HUES48 (cell line): Measurements from ENCODE around the gene CIDEA.

ENCODE experiments used
- H3K27ac ChIP-seq: one replicate; pipeline ENCODE4 v1.7.0; 2013; ENCODE audit warnings: low read depth, low read length, inconsistent platforms
- H3K27me3 ChIP-seq: 2 replicates; pipeline ENCODE4 v1.6.1; 2013; ENCODE audit warnings: mild to moderate bottlenecking, low read length; ENCODE audit not compliant: control insufficient read depth, insufficient read depth
- H3K36me3 ChIP-seq: 2 replicates; pipeline ENCODE4 v1.6.1; 2013; ENCODE audit warnings: low read length; ENCODE audit not compliant: control insufficient read depth, insufficient read depth
- H3K4me1 ChIP-seq: 2 replicates; pipeline ENCODE4 v1.6.1; 2013; ENCODE audit warnings: mild to moderate bottlenecking, low read length; ENCODE audit not compliant: control insufficient read depth, insufficient read depth
- H3K4me3 ChIP-seq: 2 replicates; pipeline ENCODE4 v1.5.1; 2013; ENCODE audit warnings: mild to moderate bottlenecking, low read depth, low read length
- H3K9ac ChIP-seq: 2 replicates; pipeline ENCODE4 v1.6.1; 2013; ENCODE audit warnings: mild to moderate bottlenecking, low read depth, low read length, moderate library complexity
- H3K9me3 ChIP-seq: 2 replicates; pipeline ENCODE4 v1.6.1; 2013; ENCODE audit warnings: low read length; ENCODE audit not compliant: control insufficient read depth, insufficient read depth

CIDEA gene

DNA sequence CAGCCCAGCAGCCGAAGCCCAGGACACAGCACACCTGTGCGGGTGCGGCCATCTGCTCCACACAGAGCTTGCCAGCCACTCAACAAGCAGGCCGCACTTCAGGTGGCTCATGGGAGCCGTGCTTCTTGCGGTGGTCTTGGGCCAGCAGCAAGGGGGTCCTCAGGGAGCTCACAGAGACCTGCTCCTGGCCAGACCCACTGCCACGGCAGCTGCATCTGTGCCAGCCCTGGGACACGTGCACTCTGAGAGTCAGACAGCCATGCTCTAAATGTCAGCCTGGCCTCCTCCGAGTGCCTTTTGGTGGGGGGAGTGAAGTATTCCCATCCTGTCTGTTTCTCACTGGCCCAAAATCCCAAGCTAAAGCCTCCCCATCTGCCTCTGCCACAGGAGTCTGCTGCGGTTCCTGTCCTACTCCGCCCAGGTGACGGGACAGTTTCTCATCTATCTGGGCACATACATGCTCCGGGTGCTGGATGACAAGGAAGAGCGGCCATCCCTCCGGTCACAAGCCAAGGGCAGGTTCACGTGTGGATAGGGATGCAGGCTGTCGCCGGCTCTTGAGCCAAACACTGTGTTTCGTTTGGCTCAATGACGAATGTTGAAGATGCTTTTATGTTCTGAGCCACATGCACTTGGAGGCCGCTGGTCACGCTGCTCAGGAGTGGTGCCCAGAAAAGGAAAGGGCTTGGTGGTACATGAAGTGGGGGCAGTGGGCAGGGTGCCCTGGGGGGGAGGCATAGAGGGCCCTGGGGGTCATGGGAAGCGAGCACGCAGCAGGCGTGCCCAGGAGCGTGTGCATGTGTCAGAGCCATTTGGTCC, 22.8 kb downstream of the CIDEA start:
- no peaks in the 10 kb centered on the region for H3K9me3 ChIP-seq
- H3K36me3 ChIP-seq: no peaks in the 10 kb centered on the region
- H3K27ac ChIP-seq: no peak overlapping the region
- H3K9ac ChIP-seq: no peak overlapping the region
- no peak overlapping the region for H3K4me3 ChIP-seq
- H3K4me1 ChIP-seq: peaks cover 16% of the 10 kb centered on the region
- no peaks in the 10 kb centered on the region for H3K27me3 ChIP-seq

DNA sequence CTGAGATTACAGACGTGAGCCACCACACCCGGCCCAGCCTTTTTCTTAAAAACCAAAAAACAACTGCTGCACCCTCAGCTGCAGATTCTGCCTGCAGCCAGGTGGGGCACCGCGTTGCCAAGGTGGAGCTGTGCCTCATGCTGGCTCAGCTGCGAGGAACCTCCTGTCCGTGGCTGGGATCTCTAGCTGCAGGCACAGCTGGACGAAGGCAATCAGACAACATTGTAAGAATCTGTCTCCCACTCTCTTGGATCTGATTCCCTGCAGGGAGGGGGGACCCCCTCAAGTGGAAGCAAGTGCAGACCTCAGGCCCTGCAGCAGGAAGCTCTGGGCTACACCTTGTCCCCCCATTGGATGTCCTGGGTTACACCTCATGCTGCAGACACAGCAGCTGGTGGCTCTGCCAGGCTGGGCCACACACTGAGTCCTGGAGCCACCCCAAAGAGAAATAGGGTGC, 24.1 kb downstream of the CIDEA start:
- H3K9me3 ChIP-seq: no peaks in the 10 kb centered on the region
- H3K4me1 ChIP-seq: peaks cover 16% of the 10 kb centered on the region
- no peaks in the 10 kb centered on the region for H3K36me3 ChIP-seq
- H3K9ac ChIP-seq: no peak overlapping the region
- peak overlapping the region; percentile 97 for H3K27ac ChIP-seq
- H3K4me3 ChIP-seq: no peak overlapping the region
- no peaks in the 10 kb centered on the region for H3K27me3 ChIP-seq

DNA sequence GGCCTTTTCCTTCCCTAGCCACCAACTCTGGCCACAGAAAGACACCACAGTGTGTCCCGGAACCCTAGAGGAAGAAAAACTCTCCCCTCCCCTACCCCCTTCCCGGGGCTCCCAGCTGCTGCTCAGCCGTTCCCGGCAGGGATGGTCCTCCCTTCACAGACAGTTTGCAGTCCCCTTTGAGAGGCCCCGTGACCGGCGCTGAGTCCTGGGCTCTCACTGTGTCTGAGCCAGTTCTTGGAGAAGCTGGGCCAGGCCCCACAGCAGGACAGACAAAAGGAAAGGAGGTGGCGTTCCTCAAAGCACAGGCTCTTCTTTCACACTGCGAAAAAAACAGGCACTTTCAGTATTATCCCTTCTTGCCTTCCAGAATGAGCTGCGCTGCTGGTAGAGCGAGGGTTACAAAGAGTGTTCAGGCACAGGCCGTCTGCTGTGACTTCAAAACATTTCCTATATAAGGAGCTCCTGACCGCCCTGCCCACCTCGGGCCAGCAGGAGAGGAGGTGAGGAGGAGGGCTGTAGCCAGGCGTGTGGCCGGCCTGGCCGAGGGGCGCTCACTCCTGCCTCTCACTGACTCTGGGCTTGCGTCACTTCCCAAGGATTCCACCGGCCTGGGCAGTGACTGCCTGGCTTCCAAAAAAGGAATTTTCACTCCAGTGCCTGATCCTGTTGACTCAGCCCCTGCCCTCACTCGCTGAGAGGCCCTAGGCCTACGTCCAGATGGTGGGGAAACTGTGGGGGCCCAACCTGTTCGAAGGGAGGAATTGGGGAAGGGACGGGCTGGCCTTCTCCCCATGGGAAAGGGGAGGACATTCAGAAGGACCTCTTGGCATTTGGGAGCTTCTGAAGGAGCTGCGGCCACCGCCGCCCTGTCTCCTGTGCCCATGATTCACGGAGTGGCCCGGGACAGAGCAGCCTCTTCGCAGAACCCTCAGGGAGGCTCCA, 24.9 kb downstream of the CIDEA start:
- Histone ChIP-seq H3K36me3 (no peaks in the 10 kb centered on the region), H3K4me1 (peaks cover 16% of the 10 kb centered on the region), H3K27ac (peak overlapping the region; percentile 97), H3K9ac (peak overlapping the region; percentile 10), H3K9me3 (no peaks in the 10 kb centered on the region), H3K27me3 (no peaks in the 10 kb centered on the region), H3K4me3 (peak overlapping the region; percentile 29; the same call in 1 of the 2 replicates)

DNA sequence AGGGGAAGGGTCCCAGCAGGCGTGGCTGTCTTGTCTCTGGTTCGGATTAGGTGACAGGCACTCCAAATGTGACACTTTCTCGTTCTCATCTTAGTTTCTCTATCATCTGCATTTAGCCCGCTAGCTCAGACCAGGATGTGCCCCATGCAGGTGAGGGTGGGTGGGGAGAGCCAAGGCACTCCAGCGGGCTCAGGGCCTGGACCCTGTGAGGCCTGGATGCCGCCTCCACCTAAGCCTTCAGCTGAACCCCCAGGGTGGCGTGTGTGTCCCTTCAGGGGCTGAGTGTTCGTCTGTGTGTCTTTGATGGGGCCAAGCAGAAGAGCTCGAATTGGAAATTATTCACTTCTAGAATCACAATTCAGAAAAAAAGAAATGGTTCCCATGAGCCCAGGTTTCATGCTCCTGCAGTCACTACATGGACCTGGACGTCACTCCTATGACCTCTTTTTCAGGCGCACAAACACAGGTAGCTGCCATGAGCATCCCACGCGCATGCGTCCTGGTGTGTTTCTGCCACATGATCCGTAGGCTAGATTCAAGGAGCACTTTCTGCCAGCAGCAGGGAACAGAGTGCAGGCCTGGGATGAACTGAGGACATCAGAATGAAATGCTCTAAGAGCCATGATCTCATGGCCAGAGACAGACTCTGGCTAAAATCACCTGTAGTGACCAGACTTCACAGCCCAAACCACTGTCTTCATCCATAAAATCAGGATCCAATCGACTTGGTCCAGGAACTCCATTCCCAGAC, 25.8 kb downstream of the CIDEA start:
- H3K36me3 ChIP-seq: no peaks in the 10 kb centered on the region
- H3K4me1 ChIP-seq: peaks cover 16% of the 10 kb centered on the region
- H3K4me3 ChIP-seq: no peak overlapping the region
- peak overlapping the region; percentile 10; the same call in 1 of the 2 replicates for H3K9ac ChIP-seq
- peak overlapping the region; percentile 97 for H3K27ac ChIP-seq
- no peaks in the 10 kb centered on the region for H3K27me3 ChIP-seq
- no peaks in the 10 kb centered on the region for H3K9me3 ChIP-seq

DNA sequence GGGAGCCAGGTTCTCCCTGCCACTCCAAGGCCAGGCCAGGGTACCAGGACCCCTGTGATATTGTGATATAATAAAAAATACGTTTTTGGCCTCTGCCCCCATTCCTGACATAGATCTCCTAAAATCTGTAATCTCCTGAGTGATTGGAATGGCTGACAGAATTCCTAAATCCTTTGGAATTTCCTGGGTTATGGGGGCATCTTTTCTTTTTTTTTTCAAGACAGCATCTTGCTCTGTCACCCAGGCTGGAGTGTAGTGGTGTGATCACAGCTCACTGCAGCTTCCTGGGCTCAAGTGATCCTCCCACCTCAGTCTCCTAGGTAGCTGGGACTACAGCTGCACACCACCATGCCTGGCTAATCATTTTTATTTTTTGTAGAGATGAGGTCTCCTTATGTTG, 27.7 kb downstream of the CIDEA start:
- Histone ChIP-seq H3K9ac (no peak overlapping the region), H3K27me3 (peaks cover 10% of the 10 kb centered on the region), H3K9me3 (no peaks in the 10 kb centered on the region), H3K27ac (no peak overlapping the region), H3K36me3 (no peaks in the 10 kb centered on the region), H3K4me3 (no peak overlapping the region), H3K4me1 (peaks cover 16% of the 10 kb centered on the region)

DNA sequence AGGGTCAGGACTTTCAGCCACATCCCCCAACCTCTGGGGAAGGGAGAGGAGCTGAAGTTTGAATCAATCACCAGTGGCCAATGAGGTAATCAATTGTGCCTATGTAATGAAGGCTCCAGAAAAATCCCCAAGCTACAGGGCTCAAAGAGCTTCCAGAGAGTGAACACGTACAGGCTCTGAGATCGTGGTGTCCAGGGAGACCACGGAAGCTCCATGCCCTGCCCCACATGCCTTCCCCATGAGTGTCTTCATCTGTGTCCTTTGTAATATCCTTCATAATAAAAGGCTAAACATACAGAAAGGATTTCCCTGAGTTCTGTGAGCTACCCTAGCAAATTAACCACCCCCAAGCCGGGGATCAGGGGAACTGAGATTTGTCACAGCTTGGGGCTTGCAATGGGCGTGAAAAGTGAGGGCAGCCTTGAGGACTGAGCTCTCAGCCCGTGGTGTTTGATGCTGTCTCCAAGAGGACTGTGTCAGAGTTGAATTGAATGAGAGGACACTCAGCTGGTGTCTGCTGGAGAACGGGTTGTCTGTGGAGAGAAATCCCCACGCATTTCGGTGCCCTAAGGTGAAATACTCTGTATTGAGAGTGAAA, 28.4 kb downstream of the CIDEA start:
- Histone ChIP-seq H3K27me3 (peaks cover 17% of the 10 kb centered on the region), H3K4me3 (no peak overlapping the region), H3K9me3 (no peaks in the 10 kb centered on the region), H3K36me3 (no peaks in the 10 kb centered on the region), H3K4me1 (peaks cover 16% of the 10 kb centered on the region), H3K9ac (no peak overlapping the region), H3K27ac (peak overlapping the region; percentile 22)

DNA sequence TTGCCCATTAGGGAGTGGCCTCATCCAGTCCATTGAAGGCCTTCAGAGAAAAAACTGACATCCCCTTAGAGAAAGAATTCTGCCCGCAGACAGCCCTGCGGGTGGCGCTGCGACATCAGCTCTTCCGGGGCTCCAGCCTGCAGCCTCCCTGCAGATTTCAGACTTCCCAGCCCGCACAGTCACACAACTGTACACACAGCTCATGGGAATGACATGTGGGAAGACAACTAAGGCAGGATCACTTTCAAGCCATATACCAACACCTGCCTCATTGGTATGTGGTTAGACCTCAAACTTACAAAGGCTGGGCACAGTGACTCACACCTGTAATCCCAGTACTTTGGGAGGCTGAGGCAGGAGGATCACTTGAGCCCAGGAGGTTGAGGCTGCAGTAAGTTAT, 29.1 kb downstream of the CIDEA start:
- Histone ChIP-seq H3K4me1 (peaks cover 19% of the 10 kb centered on the region), H3K9ac (no peak overlapping the region), H3K36me3 (no peaks in the 10 kb centered on the region), H3K9me3 (no peaks in the 10 kb centered on the region), H3K4me3 (no peak overlapping the region), H3K27ac (no peak overlapping the region), H3K27me3 (peaks cover 24% of the 10 kb centered on the region)

DNA sequence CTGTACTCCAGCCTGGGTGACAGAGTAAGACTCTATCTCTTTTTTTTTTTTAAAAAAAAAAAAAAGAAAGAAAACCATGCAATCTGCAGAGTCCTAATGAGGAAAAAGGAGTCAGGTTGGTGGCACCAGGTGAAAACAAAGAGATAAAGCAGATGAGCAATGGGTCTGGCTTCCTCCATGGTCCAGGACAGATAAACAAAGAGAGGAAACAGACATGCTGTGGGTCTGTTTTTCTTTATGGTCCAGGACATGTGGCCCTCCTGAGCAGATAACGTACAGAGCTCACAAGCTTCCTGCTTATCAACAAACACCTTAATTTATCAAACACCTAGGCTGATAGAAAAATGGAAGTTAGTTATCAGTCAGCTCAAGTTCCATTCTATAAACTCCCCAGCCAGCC, 29.5 kb downstream of the CIDEA start:
- Histone ChIP-seq H3K36me3 (no peaks in the 10 kb centered on the region), H3K27ac (no peak overlapping the region), H3K4me1 (peaks cover 19% of the 10 kb centered on the region), H3K9me3 (no peaks in the 10 kb centered on the region), H3K4me3 (no peak overlapping the region), H3K27me3 (peaks cover 25% of the 10 kb centered on the region), H3K9ac (no peak overlapping the region)

DNA sequence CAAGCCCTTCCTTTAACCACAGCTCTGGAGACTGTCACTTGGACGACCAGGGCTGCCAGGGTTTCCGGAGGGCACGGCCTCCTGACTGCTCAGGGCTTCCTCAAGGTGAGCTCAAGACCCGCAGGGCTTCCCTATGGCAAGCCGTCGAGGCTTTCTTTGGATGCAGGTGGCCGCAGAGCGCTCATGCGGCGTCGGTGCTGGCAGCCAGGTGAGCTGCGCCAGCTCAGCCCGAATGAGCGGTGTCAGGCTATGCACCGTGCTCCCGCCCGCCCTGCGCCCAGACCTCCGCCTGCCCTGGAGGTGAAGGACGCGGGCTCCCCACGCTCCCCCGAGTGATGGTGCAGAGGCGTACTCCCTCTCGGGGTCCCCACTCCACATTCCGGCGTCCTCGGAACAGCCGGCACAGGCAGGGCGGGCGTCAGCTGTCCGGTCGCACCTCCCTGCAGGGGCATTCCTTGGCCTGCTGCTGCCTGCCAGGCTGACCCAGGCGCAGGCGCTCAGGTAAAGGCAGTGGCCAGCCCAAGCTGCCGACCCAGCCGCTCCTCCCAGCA, 33.0 kb downstream of the CIDEA start:
- Histone ChIP-seq H3K9me3 (no peaks in the 10 kb centered on the region), H3K4me1 (peaks cover 19% of the 10 kb centered on the region), H3K36me3 (no peaks in the 10 kb centered on the region), H3K9ac (no peak overlapping the region), H3K27me3 (peaks cover 29% of the 10 kb centered on the region), H3K27ac (no peak overlapping the region), H3K4me3 (peak overlapping the region; percentile 72)
